ENCODE measurements around the gene EMP1. TPM values are rescaled to one million over a fixed set of nuclear protein-coding genes. Genes with fewer than 3 reads are reported as not detected.

Gene EMP1
- total and polyA plus RNA-seq, 2 of the 8 experiments (the other 6 are each of a cell fraction or from before 2014, with no cell fraction given), result 0.17 to 0.65 TPM

DNA sequence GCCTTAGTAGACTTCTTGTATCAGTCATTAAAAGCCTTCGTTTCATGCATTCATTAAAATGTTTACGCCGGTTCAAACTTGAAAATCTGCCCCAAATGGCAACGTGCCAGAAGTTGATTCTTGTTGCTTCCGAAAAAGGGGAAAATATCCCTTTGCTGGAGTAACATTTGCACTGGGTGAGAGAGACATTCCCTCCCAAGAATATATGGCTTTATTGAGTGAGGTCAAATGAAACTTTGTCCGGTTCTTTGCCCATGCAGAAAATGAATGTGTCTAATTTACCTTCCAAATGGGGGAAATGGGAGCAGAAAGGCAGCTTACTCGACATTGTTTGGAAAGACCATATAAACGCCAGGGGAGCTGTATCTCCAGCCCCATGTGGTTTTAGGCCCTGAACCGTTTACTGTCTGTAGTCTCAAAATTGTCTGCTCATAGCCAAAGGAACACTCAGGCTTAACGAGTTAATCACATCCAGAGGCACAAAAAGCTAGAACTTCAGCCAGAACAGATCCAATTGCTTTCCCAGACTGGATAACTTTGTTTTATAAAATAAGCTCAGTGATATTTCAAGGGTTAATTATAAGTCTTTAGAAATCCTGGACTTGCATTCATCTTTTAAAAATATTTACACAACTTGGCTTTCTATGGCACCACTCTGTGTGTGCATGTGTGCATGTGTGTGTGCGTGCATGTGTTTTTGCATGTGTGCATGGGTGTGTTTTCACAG is 2.9 kb upstream of the EMP1 start (continued):
- TF ChIP-seq, protein P1, sequence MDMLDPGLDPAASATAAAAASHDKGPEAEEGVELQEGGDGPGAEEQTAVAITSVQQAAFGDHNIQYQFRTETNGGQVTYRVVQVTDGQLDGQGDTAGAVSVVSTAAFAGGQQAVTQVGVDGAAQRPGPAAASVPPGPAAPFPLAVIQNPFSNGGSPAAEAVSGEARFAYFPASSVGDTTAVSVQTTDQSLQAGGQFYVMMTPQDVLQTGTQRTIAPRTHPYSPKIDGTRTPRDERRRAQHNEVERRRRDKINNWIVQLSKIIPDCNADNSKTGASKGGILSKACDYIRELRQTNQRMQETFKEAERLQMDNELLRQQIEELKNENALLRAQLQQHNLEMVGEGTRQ (IDR thresholded peaks at IDR 0.05; ENCODE audit: low read length), result no peak
- TF ChIP-seq MAFK (IDR thresholded peaks at IDR 0.05; ENCODE audit: low read depth, low read length), result no peak
- TF ChIP-seq, protein P2, sequence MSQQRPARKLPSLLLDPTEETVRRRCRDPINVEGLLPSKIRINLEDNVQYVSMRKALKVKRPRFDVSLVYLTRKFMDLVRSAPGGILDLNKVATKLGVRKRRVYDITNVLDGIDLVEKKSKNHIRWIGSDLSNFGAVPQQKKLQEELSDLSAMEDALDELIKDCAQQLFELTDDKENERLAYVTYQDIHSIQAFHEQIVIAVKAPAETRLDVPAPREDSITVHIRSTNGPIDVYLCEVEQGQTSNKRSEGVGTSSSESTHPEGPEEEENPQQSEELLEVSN (IDR thresholded peaks at IDR 0.05), result no peak

Measured in H1 (cell line).